Loucy (cell line): ENCODE data around the gene OR6J1.

Experiments used
- H2AFZ ChIP-seq: fragments of 200-600 bp; sonication (generic); 2 replicates; pipeline ENCODE4 v1.6.0; 2016; ENCODE audit warnings: antibody characterized with exemption, mild to moderate bottlenecking, low read length, moderate library complexity
- H3F3A ChIP-seq: fragments of 200-600 bp; 2 replicates; pipeline ENCODE4 v1.6.0; 2016; ENCODE audit warnings: antibody characterized with exemption, low read depth, mild to moderate bottlenecking
- H3K27me3 ChIP-seq: fragments of 200-600 bp; sonication (generic); 2 replicates; pipeline ENCODE4 v1.6.1; 2014; ENCODE audit warnings: low read length, mild to moderate bottlenecking; ENCODE audit not compliant: insufficient read depth, poor library complexity, severe bottlenecking
- H3K36me3 ChIP-seq: fragments of 200-600 bp; sonication (generic); 2 replicates; pipeline ENCODE4 v1.6.1; 2016; ENCODE audit warnings: low read length; ENCODE audit not compliant: insufficient read depth
- H3K4me1 ChIP-seq: fragments of 200-600 bp; sonication (generic); 2 replicates; pipeline ENCODE4 v1.5.1; 2014; ENCODE audit warnings: low read length, mild to moderate bottlenecking; ENCODE audit not compliant: insufficient read depth, poor library complexity, severe bottlenecking
- H3K4me2 ChIP-seq: fragments of 200-600 bp; sonication (generic); 2 replicates; pipeline ENCODE4 v1.6.0; 2014; ENCODE audit warnings: antibody characterized with exemption, low read length, low read depth, mild to moderate bottlenecking; ENCODE audit not compliant: poor library complexity, severe bottlenecking
- H3K4me3 ChIP-seq: fragments of 200-600 bp; sonication (generic); 2 replicates; pipeline ENCODE4 v1.5.1; 2014; ENCODE audit warnings: low read length, mild to moderate bottlenecking, mixed read lengths; ENCODE audit not compliant: poor library complexity, severe bottlenecking
- H3K79me2 ChIP-seq: fragments of 200-600 bp; sonication (generic); 2 replicates; pipeline ENCODE4 v1.6.1; 2014; ENCODE audit warnings: low read length; ENCODE audit not compliant: insufficient read depth
- H3K9ac ChIP-seq: fragments of 200-600 bp; sonication (generic); 2 replicates; pipeline ENCODE4 v1.6.0; 2014; ENCODE audit warnings: mild to moderate bottlenecking, low read depth, low read length, moderate library complexity; ENCODE audit not compliant: poor library complexity, severe bottlenecking
- H3K9me2 ChIP-seq: fragments of 200-600 bp; sonication (generic); replicated peaks from 2 replicates; pipeline ENCODE4 v1.6.1; 2016; ENCODE audit warnings: low read depth, low read length, mixed read lengths
- H3K9me3 ChIP-seq: fragments of 200-600 bp; sonication (generic); 2 replicates; pipeline ENCODE4 v1.6.1; 2014; ENCODE audit warnings: mild to moderate bottlenecking, antibody characterized with exemption, low read length, low read depth; ENCODE audit not compliant: insufficient read depth
- H4K20me1 ChIP-seq: fragments of 200-600 bp; sonication (generic); 2 replicates; pipeline ENCODE4 v1.6.0; 2014; ENCODE audit warnings: antibody characterized with exemption, low read length, mild to moderate bottlenecking; ENCODE audit not compliant: insufficient read depth, poor library complexity, severe bottlenecking
- CTCF ChIP-seq: fragments of 200-600 bp; sonication (generic); conservative IDR thresholded peaks from 2 replicates; pipeline ENCODE4 v1.5.1; 2014; ENCODE audit warnings: mild to moderate bottlenecking, antibody characterized with exemption, low read length
- EZH2phosphoT487 ChIP-seq: fragments of 200-600 bp; IDR thresholded peaks from 2 replicates; pipeline ENCODE4 v1.6.1; 2018; ENCODE audit warnings: antibody characterized with exemption, mild to moderate bottlenecking, moderate library complexity, borderline replicate concordance

The OR6J1 gene

GRCh38 chr14:22627506-22628263, 16.5 kb downstream of the OR6J1 start:
- H3K27me3 ChIP-seq, result no peaks in the 10 kb centered on the region

GRCh38 chr14:22626590-22626989, 17.6 kb downstream of the OR6J1 start:
- Histone ChIP-seq H3K9ac (no peak overlapping the region), H3K4me2 (no peak overlapping the region), H3F3A (no peaks in the 10 kb centered on the region), H2AFZ (no peak overlapping the region), H4K20me1 (no peaks in the 10 kb centered on the region), H3K79me2 (no peaks in the 10 kb centered on the region), H3K4me3 (no peak overlapping the region), H3K9me3 (no peaks in the 10 kb centered on the region), H3K36me3 (no peaks in the 10 kb centered on the region), H3K4me1 (peaks cover 6% of the 10 kb centered on the region), H3K9me2 (no peaks in the 10 kb centered on the region), H3K27me3 (no peaks in the 10 kb centered on the region)
- TF ChIP-seq EZH2phosphoT487 (no peak), CTCF (no peak)

More at GRCh38 chr14:22627506-22628263, 16.5 kb downstream of the OR6J1 start:
- no peaks in the 10 kb centered on the region for H3K79me2 ChIP-seq
- H3K9me3 ChIP-seq, result no peaks in the 10 kb centered on the region
- H3K4me3 ChIP-seq, result no peak overlapping the region
- no peaks in the 10 kb centered on the region for H3K36me3 ChIP-seq
- H3K4me2 ChIP-seq, result no peak overlapping the region
- no peak overlapping the region for H2AFZ ChIP-seq
- TF ChIP-seq CTCF (no peak), EZH2phosphoT487 (no peak)
- no peaks in the 10 kb centered on the region for H4K20me1 ChIP-seq
- H3K4me1 ChIP-seq, result peaks cover 6% of the 10 kb centered on the region
- no peaks in the 10 kb centered on the region for H3F3A ChIP-seq
- H3K9me2 ChIP-seq, result no peaks in the 10 kb centered on the region
- H3K9ac ChIP-seq, result no peak overlapping the region

- Histone ChIP-seq H2AFZ (no peak overlapping the region), H3K9me3 (no peaks in the 10 kb centered on the region), H3K79me2 (no peaks in the 10 kb centered on the region), H3F3A (no peaks in the 10 kb centered on the region), H3K4me3 (no peak overlapping the region), H3K9ac (no peak overlapping the region), H3K27me3 (no peaks in the 10 kb centered on the region), H4K20me1 (no peaks in the 10 kb centered on the region), H3K4me2 (no peak overlapping the region), H3K36me3 (no peaks in the 10 kb centered on the region), H3K4me1 (peaks cover 6% of the 10 kb centered on the region), H3K9me2 (no peaks in the 10 kb centered on the region)
- TF ChIP-seq EZH2phosphoT487 (no peak), CTCF (no peak)
These were observed 21.1 kb downstream of the OR6J1 start for GRCh38 chr14:22623047-22623446.
